Stimulated activated naive CD4-positive, alpha-beta T cell (primary cell): ENCODE results near the gene TGIF1.
A peak's percentile ranks its signal among the peaks of the same experiment; 100 is the strongest.
"Not testable (repeated sequence)": the region's sequence is repeated elsewhere in the genome, so short reads cannot be mapped to it uniquely, and the experiment has no call there.

ENCODE experiments used
- DNase-seq, 6 experiments: peaks; one replicate each; lab custom pipeline; 2025; lab: John Stamatoyannopoulos, UW

TGIF1 gene

DNA sequence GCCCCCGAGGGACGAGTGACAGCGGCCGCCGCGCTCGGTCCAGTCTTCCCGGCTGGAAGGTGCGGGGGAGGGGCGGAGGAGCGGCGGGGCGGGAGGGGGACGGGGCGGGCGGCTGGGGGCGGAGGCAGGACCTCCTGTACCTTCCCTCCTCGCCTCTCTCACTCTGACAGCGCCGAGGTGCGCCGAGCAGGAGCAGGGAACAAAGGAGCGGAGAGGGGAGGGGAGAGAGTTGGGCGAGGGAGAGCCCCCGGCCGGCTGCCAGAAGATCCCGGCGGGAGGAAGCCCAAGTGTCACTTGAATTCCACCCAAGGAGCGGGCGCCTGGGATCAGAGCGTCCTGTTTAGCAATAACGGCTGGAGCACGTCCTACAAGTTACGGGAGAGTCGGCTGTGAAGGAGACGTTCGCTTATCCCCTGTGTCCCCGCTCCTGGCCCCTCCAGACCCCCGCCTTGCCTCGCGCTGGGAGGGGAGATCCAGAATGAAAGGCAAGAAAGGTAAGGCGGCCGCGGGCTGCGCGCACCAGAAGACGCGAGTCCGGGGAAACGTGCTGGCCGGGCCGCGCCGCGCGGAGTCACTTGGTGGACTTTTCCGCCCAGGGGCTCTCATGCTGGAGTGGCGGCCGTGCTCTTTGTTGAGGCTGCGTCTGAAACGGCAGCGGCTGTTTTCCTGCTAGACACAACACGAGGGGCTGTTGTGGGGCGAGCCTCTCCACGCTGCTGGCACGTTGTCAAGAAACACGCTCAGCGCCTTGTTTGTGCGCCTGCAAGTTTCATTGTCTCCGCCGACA, at the start of gene TGIF1:
TSS of gene TGIF1 (plus strand) at position 161 of the 787 bp plus-strand sequence. CDS start at position 479, 318 bp downstream.
- DNase-seq, result peak; percentile 60 to 81 (median 74)

DNA sequence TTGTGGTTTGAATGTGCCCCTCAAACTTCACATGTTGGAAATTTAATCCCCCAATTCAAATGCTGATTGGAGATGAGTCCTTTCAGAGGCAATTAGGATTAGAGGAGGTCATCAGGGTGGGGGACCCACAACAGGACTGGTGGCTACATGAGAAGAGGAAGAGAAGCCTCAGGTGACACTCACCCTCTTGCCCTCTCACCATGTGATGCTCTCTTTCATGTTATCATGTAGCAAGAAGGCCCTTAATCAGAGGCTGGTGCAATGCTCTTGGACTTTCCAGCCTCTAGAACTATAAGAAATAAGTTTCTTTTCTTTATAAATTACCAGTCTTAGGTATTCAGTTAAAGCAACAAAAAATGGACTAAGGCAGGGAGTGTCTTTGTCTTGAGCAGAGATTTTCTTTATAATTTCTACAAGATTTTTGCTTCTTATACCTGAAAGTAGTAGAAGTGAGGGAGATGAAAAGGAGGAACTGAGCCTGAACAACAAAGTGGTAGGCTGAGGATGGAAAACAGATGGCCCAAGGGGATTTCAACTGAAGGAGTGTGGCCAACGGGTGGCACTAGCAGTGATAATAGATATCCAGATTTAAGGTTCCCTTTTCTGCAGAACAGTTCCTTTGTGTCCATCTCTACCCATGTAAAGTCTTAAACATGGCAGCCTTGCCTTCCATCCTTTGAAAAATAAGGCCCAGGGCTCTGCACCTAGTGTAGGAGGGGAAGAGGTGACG, 49.2 kb upstream of the TGIF1 start:
- no peak for DNase-seq

- no peak for DNase-seq
Measured at GRCh38 chr18:3401669-3402620, 48.0 kb upstream of the TGIF1 start.

GRCh38 chr18:3402982-3403451, 47.0 kb upstream of the TGIF1 start:
- peak in 1 of 6 experiments; percentile 17 for DNase-seq

- peak in 3 of 6 experiments; percentile 15 to 28 (median 20) for DNase-seq
Measured at GRCh38 chr18:3405713-3406112, 44.3 kb upstream of the TGIF1 start.

GRCh38 chr18:3408107-3408506, 41.9 kb upstream of the TGIF1 start:
- DNase-seq, result no peak

DNA sequence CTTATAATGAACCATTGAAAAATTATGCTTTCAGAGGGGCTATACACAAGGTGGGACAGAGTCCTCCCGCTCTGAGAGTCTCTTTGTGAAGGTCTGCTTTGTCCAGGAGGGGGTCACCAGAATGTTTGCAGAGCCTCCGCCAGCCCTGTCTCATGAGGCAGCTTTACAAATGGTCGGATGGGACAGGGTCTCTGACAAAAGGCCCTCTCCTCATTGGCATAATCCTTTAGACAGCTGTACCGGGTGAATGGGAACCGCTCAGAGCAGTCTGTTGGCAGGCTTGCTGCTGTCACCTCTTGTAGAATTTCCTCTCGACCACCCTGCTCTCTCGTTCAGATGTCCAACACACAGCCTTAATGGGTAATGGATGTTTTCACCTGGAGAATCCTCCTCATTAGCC, 40.2 kb upstream of the TGIF1 start:
- DNase-seq, result no peak

DNA sequence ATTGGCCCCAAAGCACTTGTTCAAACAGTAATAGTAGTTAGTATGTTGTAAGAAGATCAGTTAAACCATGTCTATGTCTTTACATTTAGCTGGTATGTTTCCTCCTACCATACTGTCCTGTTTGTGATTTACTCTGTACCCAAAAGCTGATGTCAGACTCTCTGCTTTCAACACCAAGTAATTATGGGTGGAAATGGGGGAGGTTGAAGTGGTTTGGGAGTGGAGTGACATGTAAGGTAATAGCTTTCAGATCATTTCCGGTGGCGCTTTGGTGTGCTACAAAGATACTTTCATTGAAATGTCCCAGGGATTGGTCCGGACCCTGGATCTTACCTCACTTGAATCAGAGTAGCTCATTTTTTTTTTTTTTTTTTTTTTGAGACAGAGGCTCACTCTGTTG, 39.7 kb upstream of the TGIF1 start:
- DNase-seq, result no peak

- not testable (repeated sequence) for DNase-seq
Measured at GRCh38 chr18:3410876-3411275, 39.1 kb upstream of the TGIF1 start.

- DNase-seq, result no peak
Measured at GRCh38 chr18:3411327-3411726, 38.6 kb upstream of the TGIF1 start.

- no peak for DNase-seq
Measured at GRCh38 chr18:3411854-3412268, 38.1 kb upstream of the TGIF1 start.

- not testable (repeated sequence) for DNase-seq
Measured at GRCh38 chr18:3412528-3412927, 37.4 kb upstream of the TGIF1 start.

DNA sequence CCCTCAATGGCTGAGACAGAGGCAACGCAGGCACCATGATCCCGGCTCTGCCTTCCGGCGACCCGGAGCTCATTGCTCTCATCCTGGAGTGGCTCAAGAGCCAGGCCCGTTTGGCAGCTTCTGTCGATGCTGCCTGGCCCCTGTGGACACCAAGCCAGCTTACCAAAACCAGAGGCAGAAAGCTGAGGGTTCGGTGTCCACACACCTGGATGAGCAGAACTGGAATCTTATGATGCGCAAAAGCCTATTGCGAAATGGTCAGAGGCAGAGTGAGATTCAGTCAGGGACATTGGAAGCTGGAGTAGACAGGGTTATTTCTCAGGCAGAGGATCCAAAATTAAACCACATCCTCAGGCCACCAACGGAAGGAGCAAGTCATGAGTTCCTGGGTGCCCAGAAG, 34.9 kb upstream of the TGIF1 start:
- DNase-seq, result no peak

- DNase-seq, result no peak
Measured at GRCh38 chr18:3418083-3418482, 31.9 kb upstream of the TGIF1 start.

DNA sequence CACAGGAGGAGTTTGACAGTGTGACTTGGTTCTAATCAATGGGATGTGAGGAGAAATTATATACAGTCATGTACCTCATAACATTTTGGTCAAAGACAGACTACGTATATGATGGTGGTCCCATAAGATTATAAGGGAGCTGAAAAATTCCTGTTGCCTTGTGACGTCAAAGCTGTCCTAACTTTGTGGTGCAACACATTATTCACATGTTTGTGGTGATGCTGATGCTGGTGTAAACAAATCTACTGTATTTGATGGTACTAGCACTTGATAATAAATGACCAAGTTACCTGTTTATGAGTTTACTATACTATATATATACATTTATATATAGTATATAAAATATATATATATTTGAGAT, 29.1 kb upstream of the TGIF1 start:
- no peak for DNase-seq

- DNase-seq, result no peak
Measured at GRCh38 chr18:3422905-3423304, 27.1 kb upstream of the TGIF1 start.

GRCh38 chr18:3424280-3424890, 25.6 kb upstream of the TGIF1 start:
- no peak for DNase-seq

DNA sequence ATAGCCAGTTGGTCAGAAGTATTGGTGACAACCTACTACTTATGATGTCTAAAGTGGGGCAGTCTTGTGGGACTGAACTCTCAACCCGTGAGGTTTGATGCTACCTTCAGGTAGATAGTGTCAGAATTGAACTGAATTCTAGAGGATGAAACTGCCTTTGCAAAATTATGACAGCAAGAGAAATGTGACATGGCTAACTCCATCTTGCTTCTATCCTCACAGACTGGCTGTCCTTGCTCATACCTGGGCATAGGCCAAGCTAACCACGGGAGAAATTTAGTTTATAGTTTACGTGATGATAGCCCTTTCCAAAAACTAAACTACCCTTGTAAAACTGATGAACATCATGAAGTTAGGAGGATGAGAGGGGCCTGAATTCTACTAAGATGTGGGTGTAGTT, 24.9 kb upstream of the TGIF1 start:
- no peak for DNase-seq

DNA sequence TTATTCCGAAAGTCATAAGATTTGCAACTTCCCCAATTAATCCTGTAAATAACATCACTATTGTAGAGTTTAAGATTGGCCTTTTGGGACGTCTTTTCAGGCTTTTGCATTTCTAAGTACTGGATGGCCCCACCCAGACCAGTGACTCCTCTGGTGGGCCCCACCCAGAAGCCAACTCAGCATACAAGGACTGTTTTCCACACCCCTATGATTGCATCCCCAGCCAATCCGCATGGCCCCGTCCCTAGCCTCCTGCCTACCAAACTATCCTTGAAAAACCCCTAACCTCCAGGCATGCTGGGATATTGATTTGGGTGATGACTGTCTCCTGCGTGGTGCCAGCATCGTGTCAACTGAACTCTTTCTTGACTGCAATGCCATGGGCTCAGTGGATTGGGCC, 24.5 kb upstream of the TGIF1 start:
- no peak for DNase-seq

DNA sequence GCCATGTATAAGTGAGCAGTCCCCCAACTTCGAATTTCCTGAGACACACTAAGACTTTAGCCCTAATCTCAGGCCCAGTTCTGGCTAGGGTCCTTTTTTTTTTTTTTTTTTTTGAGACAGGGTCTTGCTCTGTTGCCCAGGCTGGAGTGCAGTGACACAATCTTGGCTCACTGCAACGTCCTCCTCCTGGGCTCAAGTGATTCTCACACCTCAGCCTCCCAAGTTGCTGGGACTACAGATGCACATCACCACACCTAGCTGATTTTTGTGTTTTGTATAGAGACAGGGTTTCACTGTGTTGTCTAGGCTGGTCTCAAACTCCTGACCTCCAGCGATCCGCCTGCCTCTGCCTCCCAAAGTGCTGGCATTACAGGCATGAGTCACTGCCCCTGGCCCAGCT, 23.9 kb upstream of the TGIF1 start:
- DNase-seq, result no peak

DNA sequence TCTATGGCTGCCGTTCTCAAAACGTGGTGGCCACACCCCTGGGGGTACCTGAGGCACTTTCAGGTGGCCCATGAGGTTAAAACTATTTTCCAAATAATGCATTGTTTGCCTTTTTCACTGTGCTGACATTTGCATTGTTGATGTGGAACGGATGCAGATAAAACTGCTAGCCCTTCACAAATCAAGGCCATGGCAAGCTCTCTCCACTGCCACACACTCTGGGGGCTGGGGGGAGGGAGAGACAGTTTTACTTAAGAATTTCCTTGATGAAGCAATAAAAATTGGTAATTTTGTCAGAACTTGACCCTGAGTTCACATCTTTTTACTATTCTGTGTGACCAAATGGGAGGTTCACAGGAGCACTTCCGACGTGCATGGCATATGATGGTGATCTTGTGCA, 22.0 kb upstream of the TGIF1 start:
- DNase-seq, result no peak

GRCh38 chr18:3429121-3429520, 20.9 kb upstream of the TGIF1 start:
- no peak for DNase-seq
